ENCODE results near the gene CCNQ. TPM values are rescaled to one million over a fixed set of nuclear protein-coding genes. Genes with fewer than 3 reads are reported as not detected.

Gene CCNQ
- 10 to 100 TPM; 15.8 to 21.7 TPM for total RNA-seq
- long read RNA-seq, donor 1, transcript CCNQ-204 (5 exons, 1,306 nt): major isoform, 8 of 12 reads
- long read RNA-seq, donor 1, partial matches to known transcripts: 0 of 12 reads
- long read RNA-seq, donor 1, other reads (novel, unspliced or antisense): 1 of 12 reads
- long read RNA-seq, donor 2, partial matches to known transcripts: 0 of 5 reads
- long read RNA-seq, donor 2, other reads (novel, unspliced or antisense): 1 of 5 reads

- peak; percentile 78 for DNase-seq (ENCODE audit: low spot score)
- intact Hi-C loops (cut with DNase I): no loop called here
Measured at GRCh38 chrX:153598541-153599191, at the start of gene CCNQ. Gene CCNQ, minus strand, starts transcription at chrX:153599139. Its CDS starts 66 bp downstream, at chrX:153599073.

GRCh38 chrX:153647461-153648357 is 48.8 kb upstream of the CCNQ start:
- DNase-seq (ENCODE audit: low spot score): peak; percentile 74
- intact Hi-C loops (cut with DNase I): no loop called here

GRCh38 chrX:153646620-153647373 is 47.9 kb upstream of the CCNQ start, which contains the start of gene DUSP9:
Gene DUSP9, plus strand, starts transcription at chrX:153647203. Its CDS starts 751 bp downstream, at chrX:153647954.
- intact Hi-C loops (cut with DNase I): no loop called here
- peak; percentile 78 for DNase-seq (ENCODE audit: low spot score)

GRCh38 chrX:153645921-153646488 is 47.1 kb upstream of the CCNQ start:
- intact Hi-C loops (cut with DNase I): no loop called here
- DNase-seq (ENCODE audit: low spot score): peak; percentile 31

- intact Hi-C loops (cut with DNase I): no loop called here
- peak; percentile 26 for DNase-seq (ENCODE audit: low spot score)
Measured at GRCh38 chrX:153645151-153645550, 46.2 kb upstream of the CCNQ start.

- DNase-seq (ENCODE audit: low spot score): peak; percentile 62
- intact Hi-C loops (cut with DNase I): no loop called here
Measured at GRCh38 chrX:153644356-153645125, 45.6 kb upstream of the CCNQ start.

GRCh38 chrX:153643431-153644351 is 44.8 kb upstream of the CCNQ start:
- intact Hi-C loops (cut with DNase I): no loop called here
- DNase-seq (ENCODE audit: low spot score): peak; percentile 79

GRCh38 chrX:153642655-153643430 is 43.9 kb upstream of the CCNQ start:
- DNase-seq (ENCODE audit: low spot score): no peak
- intact Hi-C loops (cut with DNase I): no loop called here

- intact Hi-C loops (cut with DNase I): no loop called here
- peak; percentile 69 for DNase-seq (ENCODE audit: low spot score)
Measured at GRCh38 chrX:153642051-153642654, 43.2 kb upstream of the CCNQ start.

- peak; percentile 20 for DNase-seq (ENCODE audit: low spot score)
- intact Hi-C loops (cut with DNase I): no loop called here
Measured at GRCh38 chrX:153641627-153642026, 42.7 kb upstream of the CCNQ start.

- intact Hi-C loops (cut with DNase I): no loop called here
- DNase-seq (ENCODE audit: low spot score): no peak
Measured at GRCh38 chrX:153640736-153641575, 42.0 kb upstream of the CCNQ start.

- intact Hi-C loops (cut with DNase I): no loop called here
- peak; percentile 58 for DNase-seq (ENCODE audit: low spot score)
Measured at GRCh38 chrX:153640045-153640686, 41.2 kb upstream of the CCNQ start.

- intact Hi-C loops (cut with DNase I): no loop called here
- DNase-seq (ENCODE audit: low spot score): peak; percentile 63
Measured at GRCh38 chrX:153639177-153640044, 40.5 kb upstream of the CCNQ start.

Measured in posterior vena cava (tissue), 2 donors.